ENCODE measurements around the gene ZNF710. TPM values are rescaled to one million over a fixed set of nuclear protein-coding genes. Genes with fewer than 3 reads are reported as not detected.

Gene ZNF710
- total and polyA plus RNA-seq, 2 of the 13 experiments (the other 11 are each of a cell fraction or from before 2014, with no cell fraction given) = 4.7 to 20.6 TPM

GRCh38 chr15:90006217-90007075, 5.3 kb downstream of the ZNF710 start:
- Histone ChIP-seq H4K20me1 (ENCODE audit: insufficient read depth, low read length) (no peaks in the 10 kb centered on the region; the same call in 1 of the 2 replicates), H3K4me1 (ENCODE audit: insufficient read depth, low read length) (peaks cover 66% of the 10 kb centered on the region), H3K4me3 (replicated peaks in 1 of 3; ENCODE audit: insufficient read depth in 1 of 3, low read depth in 2 of 3, low read length in 3 of 3) (no peak overlapping the region), H3K27me3 (ENCODE audit: control insufficient read depth in 1 of 2, insufficient read depth in 2 of 2, low read length in 2 of 2) (no peaks in the 10 kb centered on the region), H3K9me3 (ENCODE audit: low read length) (peaks cover 5% of the 10 kb centered on the region), H3K9ac (ENCODE audit: insufficient read depth, low read depth, low read length) (no peak overlapping the region), H3K36me3 (replicated peaks in 1 of 2; ENCODE audit: control insufficient read depth in 1 of 2, insufficient read depth in 2 of 2, low read length in 2 of 2) (peaks cover 0 to 4% of the 10 kb centered on the region in 2 experiments; a peak in 1 of 5 replicates), H3K79me2 (ENCODE audit: insufficient read depth, low read length) (peaks cover 79% of the 10 kb centered on the region), H3K4me2 (ENCODE audit: low read depth, low read length) (no peak overlapping the region), H2AFZ (ENCODE audit: low read length) (no peak overlapping the region), H3K27ac (ENCODE audit: extremely low read length, insufficient read depth, low read length) (no peak overlapping the region)
- no peak for DNase-seq (ENCODE audit: low spot score)
- ChIA-PET CTCF (ENCODE audit: low intra/inter-chr PET ratio, low total read pairs) (no interaction called here), POLR2A (interaction anchor here (0.8 to 5.4 kb wide), 3 partner anchors 11 to 49 kb away, joined by 3 to 36 read pairs (median 23); no protein-coding TSS in a partner anchor)
- ATAC-seq = no peak
- BruUV-seq (replicated peaks) = no TSS peak
- 100% methylated on average over 3 of the region's 4 CpGs for WGBS (ENCODE audit: low lambda C conversion rate)
- intact Hi-C loops (cut with micrococcal nuclease; ENCODE audit: unreplicated experiment) = no loop called here
- no peak for FAIRE-seq
- TF ChIP-seq ZNF567 (CRISPR knock-in tag; IDR thresholded peaks at IDR 0.05; ENCODE audit: borderline replicate concordance) = no peak
- TF ChIP-seq POLR2A (IDR thresholded peaks at IDR 0.05; ENCODE audit: insufficient read depth in 1 of 2, low read depth in 2 of 2, low read length in 2 of 2) = peak in 1 of 2 experiments; percentile 40; a peak in 1 of 4 replicates
- in situ Hi-C loops (cut with HindIII; ENCODE audit: extremely low pct_ligation_motif_present, low pct_unique_long_range_greater_than_20kb) = no loop called here

- intact Hi-C loops (cut with micrococcal nuclease; ENCODE audit: unreplicated experiment) = no loop called here
- H3K27ac ChIP-seq (ENCODE audit: extremely low read length, insufficient read depth, low read length) = no peak overlapping the region
- POLR2A ChIA-PET = interaction anchor here (4.9 to 5.4 kb wide), 2 partner anchors 10 to 48 kb away, joined by 23 to 36 read pairs; no protein-coding TSS in a partner anchor
- no peaks in the 10 kb centered on the region; the same call in 1 of the 2 replicates for H4K20me1 ChIP-seq (ENCODE audit: insufficient read depth, low read length)
- in situ Hi-C loops (cut with HindIII; ENCODE audit: extremely low pct_ligation_motif_present, low pct_unique_long_range_greater_than_20kb) = no loop called here
- no peak overlapping the region for H3K9ac ChIP-seq (ENCODE audit: insufficient read depth, low read depth, low read length)
- H3K36me3 ChIP-seq (replicated peaks in 1 of 2; ENCODE audit: control insufficient read depth in 1 of 2, insufficient read depth in 2 of 2, low read length in 2 of 2) = peaks cover 0 to 4% of the 10 kb centered on the region in 2 experiments; a peak in 1 of 5 replicates
- no peak overlapping the region for H2AFZ ChIP-seq (ENCODE audit: low read length)
- DNase-seq (ENCODE audit: low spot score) (no peak), ATAC-seq (no peak), FAIRE-seq (no peak)
- 95% methylated on average over 4 of the region's 4 CpGs for WGBS (ENCODE audit: low lambda C conversion rate)
- no peak overlapping the region for H3K4me2 ChIP-seq (ENCODE audit: low read depth, low read length)
- H3K4me1 ChIP-seq (ENCODE audit: insufficient read depth, low read length) = peaks cover 66% of the 10 kb centered on the region
- H3K4me3 ChIP-seq (replicated peaks in 1 of 3; ENCODE audit: insufficient read depth in 1 of 3, low read depth in 2 of 3, low read length in 3 of 3) = no peak overlapping the region
- no TSS peak for BruUV-seq (replicated peaks)
- H3K9me3 ChIP-seq (ENCODE audit: low read length) = peaks cover 11% of the 10 kb centered on the region
- CTCF ChIA-PET (ENCODE audit: low intra/inter-chr PET ratio, low total read pairs) = no interaction called here
- peaks cover 85% of the 10 kb centered on the region for H3K79me2 ChIP-seq (ENCODE audit: insufficient read depth, low read length)
- H3K27me3 ChIP-seq (ENCODE audit: control insufficient read depth in 1 of 2, insufficient read depth in 2 of 2, low read length in 2 of 2) = no peaks in the 10 kb centered on the region
- TF ChIP-seq TIGD3 (CRISPR knock-in tag; IDR thresholded peaks at IDR 0.05; ENCODE audit: borderline replicate concordance) (no peak), ZNF280D (CRISPR knock-in tag; IDR thresholded peaks at IDR 0.05) (no peak), ZBTB3 (CRISPR knock-in tag; IDR thresholded peaks at IDR 0.05; ENCODE audit: borderline replicate concordance, low read depth) (no peak), RXRB (CRISPR knock-in tag; IDR thresholded peaks at IDR 0.05; ENCODE audit: borderline replicate concordance) (no peak), PRDM4 (CRISPR knock-in tag; IDR thresholded peaks at IDR 0.05; ENCODE audit: borderline replicate concordance) (no peak), HCFC1 (IDR thresholded peaks at IDR 0.05; ENCODE audit: low read depth, low read length) (no peak)
Measured at GRCh38 chr15:90007076-90007460, 5.9 kb downstream of the ZNF710 start.

Measured in HepG2 (cell line).